GM19351 (cell line): ENCODE data around the gene ATP6V1G2.
A peak's percentile ranks its signal among the peaks of the same experiment; 100 is the strongest.
"Not testable (repeated sequence)": the region's sequence is repeated elsewhere in the genome, so short reads cannot be mapped to it uniquely, and the experiment has no call there.

Experiments
- ATAC-seq: cut with Tn5 transposase; IDR thresholded peaks from one replicate; pipeline ENCODE4 v1.9.1; 2021; ENCODE audit warnings: mild to moderate bottlenecking, moderate library complexity; ENCODE audit not compliant: unreplicated experiment

The ATP6V1G2 gene

DNA sequence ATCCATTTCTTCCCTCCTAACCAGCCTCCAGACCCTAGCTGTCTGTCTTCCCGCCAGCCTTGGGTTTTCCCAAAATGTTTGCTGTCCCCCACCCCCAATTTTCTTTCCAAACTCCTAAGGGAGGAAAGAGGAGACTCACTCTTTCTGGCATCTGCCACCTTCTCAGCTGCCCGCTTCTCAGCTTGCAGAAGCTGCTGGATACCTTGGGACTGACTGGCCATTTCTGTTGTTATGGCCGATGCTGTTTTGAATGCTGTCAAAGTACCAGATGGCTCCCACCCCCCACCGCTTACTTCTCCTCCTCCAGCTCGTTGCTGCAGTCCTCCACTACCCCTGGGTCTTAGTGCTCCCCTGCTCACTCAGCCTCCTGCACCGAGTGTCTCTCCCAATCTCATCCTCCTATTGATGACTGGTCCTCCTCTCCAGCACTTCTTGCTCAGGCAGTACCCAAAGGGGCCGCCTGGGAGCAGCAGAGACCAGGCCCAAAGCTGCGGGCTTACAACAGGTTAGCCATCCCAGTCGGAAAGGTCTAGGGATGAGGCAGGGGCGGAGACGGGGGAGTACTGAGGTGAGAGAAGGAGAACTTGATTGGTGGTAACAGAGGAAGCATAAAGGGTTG lies at the start of gene ATP6V1G2:
Gene ATP6V1G2 (minus strand): TSS at position 270 of the 619 bp plus-strand sequence. CDS start 49 bp downstream, at position 221.
- ATAC-seq: no peak

DNA sequence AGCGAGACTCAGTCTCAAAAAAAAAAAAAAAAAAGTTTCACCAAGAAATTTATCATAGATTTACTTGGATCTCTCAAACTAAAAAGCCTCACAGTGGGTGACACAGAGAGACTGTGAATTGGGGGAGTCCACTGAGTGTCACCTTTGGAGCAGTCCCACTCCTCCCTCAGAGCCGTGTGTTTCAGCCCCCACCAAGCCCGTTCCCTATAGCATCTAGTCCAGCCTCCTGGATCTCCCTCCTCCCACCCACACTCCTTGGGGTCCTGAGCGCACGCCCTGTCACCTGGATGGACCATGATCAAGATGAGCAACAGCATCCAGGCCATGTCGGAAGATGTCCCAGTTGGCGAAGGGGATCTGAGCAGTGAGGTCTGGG lies 46.0 kb upstream of the ATP6V1G2 start:
- ATAC-seq: no peak

DNA sequence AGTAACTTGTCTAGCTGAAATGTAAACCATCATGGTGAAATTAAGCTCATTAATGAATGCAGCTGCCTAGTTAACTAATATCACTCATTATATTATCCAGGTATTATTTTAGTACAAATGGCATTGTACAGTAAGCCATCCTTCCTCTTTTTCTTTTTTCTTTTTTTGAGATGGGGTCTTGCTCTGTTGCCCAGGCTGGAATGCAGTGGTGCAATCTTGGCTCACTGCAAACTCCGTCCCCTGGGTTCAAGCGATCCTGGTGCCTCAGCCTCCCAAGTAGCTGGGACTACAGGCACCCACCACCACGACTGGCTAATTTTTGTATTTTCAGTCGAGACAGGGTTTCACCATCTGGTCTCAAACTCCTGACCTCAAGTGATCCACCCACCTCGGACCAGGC lies 44.3 kb upstream of the ATP6V1G2 start:
- not testable (repeated sequence) for ATAC-seq

DNA sequence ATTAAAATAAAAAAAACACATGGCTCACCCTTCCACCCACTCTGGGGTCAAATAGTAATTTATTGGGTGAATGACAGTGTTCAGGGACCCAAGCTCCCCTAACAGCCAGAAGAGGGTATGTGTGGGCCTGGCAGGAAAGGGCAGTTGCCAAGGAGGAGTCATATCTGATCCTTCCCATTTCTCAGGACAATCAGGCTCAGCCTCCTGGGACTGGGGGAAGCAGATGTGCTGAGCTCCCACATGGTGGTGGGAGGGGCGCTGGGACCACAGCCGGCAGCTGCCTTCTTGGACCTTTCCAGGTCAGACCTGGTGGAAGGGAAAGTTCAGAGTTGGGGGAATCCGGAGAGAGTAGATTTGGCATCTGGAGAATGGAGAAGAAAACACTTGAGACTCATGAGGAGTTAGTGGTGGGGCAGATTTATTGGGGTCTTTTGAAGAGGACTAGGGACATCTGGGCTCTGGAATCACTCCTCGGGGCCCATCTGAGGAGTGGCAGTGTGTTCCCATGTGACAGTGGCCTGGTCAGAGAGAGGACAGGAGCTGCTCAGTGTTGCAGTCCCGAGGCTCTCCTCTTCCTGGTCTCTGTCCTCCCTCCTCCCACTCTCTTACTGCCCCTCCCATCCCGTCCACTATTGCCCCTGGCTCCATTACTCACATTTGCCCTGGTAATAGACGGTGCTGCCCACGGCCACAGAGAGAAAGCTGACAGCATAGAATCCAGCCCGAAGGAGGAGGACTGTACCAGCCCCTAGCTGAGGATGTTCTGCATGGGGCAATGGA lies 42.7 kb upstream of the ATP6V1G2 start:
- ATAC-seq: no peak

DNA sequence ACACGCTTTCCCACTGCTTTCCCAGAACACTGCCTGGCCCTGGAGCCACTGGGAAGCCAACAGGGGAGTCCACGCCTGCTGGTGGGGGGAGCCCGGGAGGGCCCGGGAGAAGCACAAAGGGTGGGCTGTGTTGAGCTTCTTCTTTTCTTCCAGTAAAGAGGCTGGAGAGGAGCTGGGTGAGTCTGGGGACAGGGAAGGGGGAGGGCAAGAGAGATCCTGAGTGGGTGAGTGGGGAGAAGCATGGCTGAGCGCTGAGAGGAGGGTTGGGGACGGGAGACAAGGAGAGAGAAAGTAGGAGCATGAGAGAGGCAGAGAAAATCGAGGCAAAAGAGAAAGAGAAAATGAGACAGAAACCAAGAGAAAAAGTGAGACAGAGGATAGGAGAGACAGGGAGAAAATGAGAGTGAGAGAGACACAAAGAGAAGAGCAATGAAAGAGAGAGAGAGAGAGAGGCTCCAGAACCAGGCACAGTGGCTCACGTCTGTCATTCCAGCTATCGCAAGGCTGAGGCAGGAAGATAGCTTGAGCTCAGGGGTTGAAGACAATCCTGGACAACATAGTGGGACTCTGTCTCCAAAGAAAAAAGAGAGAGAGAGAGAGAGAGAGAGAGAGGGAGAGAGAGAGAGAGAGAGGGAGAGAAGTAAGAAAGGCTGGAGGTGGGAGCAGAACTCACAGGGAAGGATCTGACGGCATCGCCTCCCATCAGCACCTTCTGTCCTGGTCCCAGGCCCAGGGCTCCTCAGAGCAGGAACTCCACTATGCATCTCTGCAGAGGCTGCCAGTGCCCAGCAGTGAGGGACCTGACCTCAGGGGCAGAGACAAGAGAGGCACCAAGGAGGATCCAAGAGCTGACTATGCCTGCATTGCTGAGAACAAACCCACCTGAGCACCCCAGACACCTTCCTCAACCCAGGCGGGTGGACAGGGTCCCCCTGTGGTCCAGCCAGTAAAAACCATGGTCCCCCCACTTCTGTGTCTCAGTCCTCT lies 41.7 kb upstream of the ATP6V1G2 start:
- no peak for ATAC-seq

DNA sequence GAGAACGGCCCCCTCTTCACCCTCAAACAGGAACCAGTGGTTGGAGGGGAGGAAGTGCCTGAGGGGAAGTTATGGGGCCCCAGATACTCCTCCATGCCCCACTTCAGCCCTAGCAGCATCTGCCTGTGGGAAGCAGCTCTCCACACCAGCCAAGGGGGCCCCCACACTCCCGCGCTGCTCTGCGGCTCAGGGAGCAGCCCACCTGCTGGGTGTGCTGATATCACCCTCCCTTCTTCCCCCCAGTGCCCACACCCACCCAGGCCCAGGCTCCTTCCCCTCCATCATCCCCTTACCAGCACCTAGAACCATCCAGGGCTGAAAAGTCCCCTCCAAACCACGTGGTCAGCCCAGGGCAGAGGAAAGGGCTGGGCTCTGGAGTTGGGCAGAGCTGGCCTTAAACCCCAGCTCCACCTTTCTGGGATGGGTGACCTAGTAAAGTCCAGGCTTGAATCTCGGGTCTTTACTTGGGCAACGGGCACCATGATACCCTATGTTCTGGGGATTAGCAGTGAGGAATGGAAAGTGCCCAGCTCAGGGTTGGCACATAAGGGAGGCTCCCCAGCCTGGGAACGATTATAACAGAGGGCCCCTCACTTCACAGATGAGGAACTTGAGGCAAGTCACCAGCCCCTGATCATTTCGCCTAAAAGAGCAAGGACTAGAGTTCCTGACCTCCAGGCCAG lies 40.3 kb upstream of the ATP6V1G2 start:
- no peak for ATAC-seq

DNA sequence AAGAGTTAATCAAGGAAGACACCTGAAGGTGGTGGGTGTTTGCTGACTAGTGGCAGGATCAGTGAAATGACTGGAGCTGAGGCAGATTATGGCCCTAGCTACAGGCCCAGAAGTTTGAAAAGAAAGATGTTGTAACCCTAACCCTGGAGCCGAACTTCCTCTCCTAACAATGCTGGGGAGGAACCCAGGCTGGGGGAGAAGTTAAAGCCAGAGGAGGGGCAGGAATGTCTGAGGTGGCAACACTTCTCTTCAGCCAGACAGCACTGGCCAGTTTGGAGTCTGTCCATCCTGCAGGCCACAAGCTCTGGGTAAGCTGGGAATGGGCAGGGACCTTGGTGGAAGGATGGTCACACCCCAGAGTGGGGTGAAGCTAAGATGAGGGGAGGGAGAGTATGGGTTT lies 39.6 kb upstream of the ATP6V1G2 start, which contains the start of gene LST1:
Gene LST1 (plus strand): TSS at position 270 of the 400 bp plus-strand sequence. CDS start 1,023 bp downstream, outside the sequence.
- no peak for ATAC-seq

DNA sequence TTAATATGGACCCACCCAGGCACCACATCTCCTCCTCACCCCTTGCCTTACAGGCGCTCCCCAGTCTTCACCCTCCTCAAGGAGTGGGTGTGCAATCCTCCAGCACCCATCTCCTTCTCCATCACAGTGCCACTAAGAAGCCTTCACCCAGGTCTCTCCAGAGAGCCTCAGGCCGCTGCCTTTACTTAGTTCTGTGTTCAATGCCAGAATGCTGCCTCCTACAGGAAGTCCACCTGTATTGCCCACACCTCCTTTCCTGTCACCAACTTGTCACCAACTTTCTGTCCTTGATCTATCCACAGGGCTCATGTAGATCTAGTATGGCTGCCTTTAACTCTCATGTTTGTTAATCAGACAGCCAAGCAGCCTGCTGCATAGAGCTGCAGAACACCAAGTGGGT lies 39.1 kb upstream of the ATP6V1G2 start:
- ATAC-seq: no peak

DNA sequence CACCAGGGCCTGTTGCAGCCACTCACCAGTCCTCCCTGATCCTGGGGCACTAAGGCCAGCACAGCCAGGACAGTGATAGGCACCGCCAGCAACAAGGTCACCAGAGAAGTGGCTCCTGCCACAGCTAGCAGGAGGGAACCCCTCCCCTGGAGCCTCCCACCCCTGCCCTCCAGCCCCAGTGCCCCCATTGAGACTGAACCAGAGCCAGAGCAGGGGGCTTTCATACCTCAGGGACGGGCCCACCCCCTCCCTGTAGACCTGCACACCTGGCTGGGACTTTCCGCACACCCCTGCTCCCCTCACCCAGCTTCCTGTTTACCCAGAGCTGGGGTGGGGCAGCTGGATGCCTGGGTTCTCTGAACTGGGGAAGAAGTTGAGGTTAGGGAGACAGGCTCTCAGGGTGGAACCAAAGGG lies 35.8 kb upstream of the ATP6V1G2 start, which contains the start of gene LTB:
Gene LTB (minus strand): TSS at position 195 of the 414 bp plus-strand sequence. CDS start 7 bp downstream, at position 188.
- no peak for ATAC-seq

DNA sequence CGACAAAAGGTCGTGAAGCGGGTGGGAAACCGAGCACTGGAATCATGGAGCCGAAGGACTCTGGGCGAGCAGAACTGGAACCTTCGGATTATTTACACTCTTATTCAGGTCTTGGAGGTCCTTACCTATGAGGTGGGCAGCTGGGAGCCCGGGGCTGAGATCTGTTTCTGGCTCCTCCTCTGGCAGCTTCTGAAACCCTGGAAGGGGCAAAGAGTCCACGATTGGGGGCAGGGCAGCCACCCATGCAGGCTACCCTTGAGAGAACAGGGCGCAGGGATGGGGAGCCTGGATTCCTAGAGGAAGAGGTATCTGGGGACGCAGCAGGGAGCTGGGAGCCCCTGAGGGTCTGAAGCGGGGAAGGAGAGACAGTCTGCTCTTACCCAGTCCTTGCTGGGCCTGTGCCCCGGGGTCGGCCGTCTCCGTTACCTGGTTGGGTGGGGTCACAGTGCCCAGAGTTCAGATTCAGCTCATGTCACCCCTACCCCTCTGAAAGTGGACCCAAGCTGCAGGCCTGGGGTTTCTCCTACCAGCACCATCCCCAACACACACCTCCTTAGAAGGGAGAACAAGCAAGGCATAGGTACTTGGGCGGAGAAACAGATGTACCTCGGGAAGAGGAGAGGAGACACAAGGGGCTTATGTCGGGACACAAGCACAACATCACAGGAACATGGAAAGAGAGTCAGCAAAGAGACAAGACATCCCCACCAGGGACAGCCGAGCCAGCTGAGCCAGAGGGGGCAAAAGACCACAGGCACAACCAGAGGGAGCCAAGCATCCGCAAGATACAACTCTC lies 35.2 kb upstream of the ATP6V1G2 start:
- ATAC-seq: no peak

DNA sequence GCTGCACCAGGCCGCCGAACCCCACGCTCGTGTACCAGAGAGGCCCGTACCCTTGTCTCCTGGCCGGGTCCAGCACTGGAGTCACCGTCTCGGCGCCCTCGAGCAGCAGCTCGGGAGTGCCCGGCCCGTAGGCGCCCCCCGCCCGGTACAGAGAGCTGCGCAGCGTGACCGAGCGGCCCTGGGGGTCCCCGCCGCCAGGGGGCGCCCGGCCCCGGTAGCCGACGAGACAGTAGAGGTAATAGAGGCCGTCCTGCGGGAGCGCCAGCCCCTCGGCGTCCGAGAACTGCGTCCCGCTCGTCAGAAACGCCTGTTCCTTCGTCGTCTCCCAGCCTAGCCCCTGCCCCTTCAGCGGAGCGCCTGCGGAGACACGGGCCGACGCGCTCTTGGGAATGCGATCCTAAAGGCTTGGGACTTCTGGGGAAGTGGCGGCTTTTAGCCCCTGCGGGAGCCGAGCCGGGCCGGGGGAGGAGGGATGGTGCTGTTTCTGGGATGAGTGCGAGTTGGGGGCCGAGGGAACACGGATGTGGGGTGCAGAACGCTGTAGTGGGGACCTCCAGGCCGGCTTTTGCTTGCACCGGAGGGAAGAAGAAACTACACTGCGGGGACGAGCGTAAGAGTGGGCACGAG lies 34.5 kb upstream of the ATP6V1G2 start:
- ATAC-seq: peak; percentile 68

DNA sequence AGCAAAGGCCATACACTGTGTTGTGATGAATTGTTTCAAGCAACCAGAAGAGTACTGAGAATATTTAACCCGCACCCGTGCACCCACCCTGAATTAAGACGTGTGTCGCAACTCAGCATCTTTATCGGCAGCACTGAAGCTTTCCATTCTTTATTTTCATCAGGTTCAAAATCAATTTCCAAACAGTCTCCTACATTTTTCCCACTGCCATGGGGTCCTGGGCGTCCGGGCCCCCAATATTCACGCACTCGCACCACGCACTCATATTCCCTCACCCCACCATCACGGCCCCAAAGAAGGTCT lies 34.0 kb upstream of the ATP6V1G2 start:
- ATAC-seq: no peak

DNA sequence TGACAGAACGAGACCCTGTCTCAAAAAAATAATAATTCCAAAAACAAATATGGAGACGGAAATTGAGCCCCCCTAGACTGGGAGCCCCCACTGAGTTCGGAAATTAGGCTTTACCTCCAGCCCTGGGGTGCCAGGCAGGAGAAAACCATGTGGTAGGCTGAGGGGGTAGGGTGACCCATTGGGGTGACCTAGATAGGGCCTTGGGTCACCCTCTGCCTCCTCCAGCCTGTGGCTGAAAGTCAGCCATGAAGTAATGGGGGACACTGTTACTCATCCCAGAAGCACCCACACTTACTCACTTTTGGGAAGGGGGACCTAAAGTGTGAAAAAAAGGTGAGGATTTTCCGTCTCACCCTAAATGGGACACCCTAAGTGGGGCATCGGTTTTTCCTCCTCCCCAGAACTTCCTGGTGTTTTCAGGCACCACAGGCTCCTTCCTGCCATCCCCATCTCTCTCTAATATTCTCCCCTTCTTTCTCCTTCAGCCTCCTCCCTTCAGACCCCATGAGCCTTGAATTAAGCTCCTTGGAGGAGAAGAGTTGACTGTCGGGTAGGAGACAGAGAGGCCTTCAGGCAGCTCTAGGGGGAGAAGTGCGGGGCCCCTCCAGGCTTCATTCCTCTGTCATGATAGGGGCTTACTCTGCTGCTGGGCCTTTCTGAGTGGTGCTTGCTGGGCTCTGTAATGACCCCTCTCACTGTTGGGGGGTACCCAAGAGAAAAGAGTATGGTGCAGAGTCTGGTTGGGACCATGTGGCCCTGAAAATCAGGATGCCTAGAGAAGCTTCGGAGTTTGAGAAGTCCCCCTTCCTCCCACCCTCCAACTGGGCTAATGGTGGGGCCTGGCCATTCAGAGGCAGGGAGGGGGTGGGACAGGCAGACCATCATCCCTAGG lies 33.4 kb upstream of the ATP6V1G2 start:
- ATAC-seq: no peak

DNA sequence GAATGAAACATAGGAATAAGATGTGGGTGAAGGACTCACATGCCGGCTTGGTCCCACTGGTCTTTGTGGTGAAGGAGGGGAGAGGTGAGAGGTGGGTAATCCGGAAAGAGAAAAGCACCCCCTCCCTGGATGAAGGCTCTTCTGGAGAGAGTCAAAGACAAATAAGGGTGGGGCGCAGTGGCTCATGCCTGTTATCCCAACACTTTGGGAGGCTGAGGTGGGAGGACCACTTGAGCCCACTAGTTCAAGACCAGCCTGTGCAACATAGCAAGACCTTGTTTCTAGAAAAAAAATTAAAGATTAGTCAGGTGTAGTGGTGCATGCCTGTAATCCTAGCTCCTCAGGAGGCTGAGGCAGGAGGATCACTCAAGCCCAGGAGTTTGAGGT lies 32.7 kb upstream of the ATP6V1G2 start:
- no peak for ATAC-seq

DNA sequence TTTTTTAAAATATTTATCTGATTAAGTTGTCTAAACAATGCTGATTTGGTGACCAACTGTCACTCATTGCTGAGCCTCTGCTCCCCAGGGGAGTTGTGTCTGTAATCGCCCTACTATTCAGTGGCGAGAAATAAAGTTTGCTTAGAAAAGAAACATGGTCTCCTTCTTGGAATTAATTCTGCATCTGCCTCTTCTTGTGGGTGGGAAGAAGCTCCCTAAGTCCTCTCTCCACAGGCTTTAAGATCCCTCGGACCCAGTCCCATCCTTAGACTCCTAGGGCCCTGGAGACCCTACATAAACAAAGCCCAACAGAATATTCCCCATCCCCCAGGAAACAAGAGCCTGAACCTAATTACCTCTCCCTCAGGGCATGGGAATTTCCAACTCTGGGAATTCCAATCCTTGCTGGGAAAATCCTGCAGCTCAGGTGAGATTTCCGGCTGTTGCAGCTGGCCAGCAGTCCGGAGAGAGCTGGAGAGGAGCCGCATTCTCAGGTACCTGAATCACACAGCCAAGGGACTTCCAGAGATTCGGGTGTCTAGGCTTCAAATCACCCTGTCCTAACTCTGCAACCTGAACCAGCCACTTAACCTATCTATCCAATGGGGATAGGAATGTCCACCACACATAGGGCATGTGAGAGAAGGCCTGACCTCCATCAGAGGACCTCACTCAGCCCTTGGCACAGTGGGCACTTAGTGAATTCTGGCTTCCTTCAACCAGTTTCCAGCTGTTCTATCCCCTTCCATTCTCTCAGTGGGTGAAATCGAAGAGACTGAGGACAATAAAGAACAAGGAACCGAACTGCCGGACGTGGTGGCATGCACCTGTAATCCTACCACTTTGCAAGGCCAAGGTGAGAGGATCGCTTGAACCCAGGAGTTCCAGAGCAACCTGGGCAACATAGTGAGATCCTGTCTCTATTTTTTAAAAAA lies 32.0 kb upstream of the ATP6V1G2 start:
- no peak for ATAC-seq

DNA sequence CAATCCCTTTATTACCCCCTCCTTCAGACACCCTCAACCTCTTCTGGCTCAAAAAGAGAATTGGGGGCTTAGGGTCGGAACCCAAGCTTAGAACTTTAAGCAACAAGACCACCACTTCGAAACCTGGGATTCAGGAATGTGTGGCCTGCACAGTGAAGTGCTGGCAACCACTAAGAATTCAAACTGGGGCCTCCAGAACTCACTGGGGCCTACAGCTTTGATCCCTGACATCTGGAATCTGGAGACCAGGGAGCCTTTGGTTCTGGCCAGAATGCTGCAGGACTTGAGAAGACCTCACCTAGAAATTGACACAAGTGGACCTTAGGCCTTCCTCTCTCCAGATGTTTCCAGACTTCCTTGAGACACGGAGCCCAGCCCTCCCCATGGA lies 31.2 kb upstream of the ATP6V1G2 start:
- no peak for ATAC-seq

DNA sequence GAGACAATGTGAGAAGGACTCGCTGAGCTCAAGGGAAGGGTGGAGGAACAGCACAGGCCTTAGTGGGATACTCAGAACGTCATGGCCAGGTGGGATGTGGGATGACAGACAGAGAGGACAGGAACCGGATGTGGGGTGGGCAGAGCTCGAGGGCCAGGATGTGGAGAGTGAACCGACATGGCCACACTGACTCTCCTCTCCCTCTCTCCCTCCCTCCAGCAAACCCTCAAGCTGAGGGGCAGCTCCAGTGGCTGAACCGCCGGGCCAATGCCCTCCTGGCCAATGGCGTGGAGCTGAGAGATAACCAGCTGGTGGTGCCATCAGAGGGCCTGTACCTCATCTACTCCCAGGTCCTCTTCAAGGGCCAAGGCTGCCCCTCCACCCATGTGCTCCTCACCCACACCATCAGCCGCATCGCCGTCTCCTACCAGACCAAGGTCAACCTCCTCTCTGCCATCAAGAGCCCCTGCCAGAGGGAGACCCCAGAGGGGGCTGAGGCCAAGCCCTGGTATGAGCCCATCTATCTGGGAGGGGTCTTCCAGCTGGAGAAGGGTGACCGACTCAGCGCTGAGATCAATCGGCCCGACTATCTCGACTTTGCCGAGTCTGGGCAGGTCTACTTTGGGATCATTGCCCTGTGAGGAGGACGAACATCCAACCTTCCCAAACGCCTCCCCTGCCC lies 30.6 kb upstream of the ATP6V1G2 start:
- ATAC-seq: no peak
